Ureter (tissue), 1 donor: ENCODE results near the gene ARHGAP22. TPM values are rescaled to one million over a fixed set of nuclear protein-coding genes. Genes with fewer than 3 reads are reported as not detected.

Experiments
- DNase-seq: peaks from one replicate; pipeline ENCODE4 v3.0.0-alpha.2; 2020; ENCODE audit warnings: low spot score
- total RNA-seq: library from RNA; stranded (reverse); gene quantifications from one replicate; pipeline ENCODE4 v1.2.4, GENCODE V29; 2023
- donor health status: DM: yes; HTN: yes; CAD: no.

ARHGAP22 gene
- total RNA-seq, 1 donor from 2014 or later, result 4.6 TPM

GRCh38 chr10:48497780-48498770 lies 106.8 kb downstream of the ARHGAP22 start:
- peak; percentile 26 for DNase-seq

GRCh38 chr10:48496831-48497779 lies 107.8 kb downstream of the ARHGAP22 start:
- DNase-seq, result peak; percentile 43

GRCh38 chr10:48496105-48496830 lies 108.6 kb downstream of the ARHGAP22 start:
- DNase-seq, result no peak

GRCh38 chr10:48495282-48496045 lies 109.4 kb downstream of the ARHGAP22 start:
- peak; percentile 31 for DNase-seq

GRCh38 chr10:48494611-48495010 lies 110.3 kb downstream of the ARHGAP22 start:
- no peak for DNase-seq

GRCh38 chr10:48494073-48494472 lies 110.8 kb downstream of the ARHGAP22 start:
- DNase-seq, result peak; percentile 42

- DNase-seq, result peak; percentile 44
Measured at GRCh38 chr10:48493083-48493871, 111.6 kb downstream of the ARHGAP22 start.

- DNase-seq, result no peak
Measured at GRCh38 chr10:48492201-48492600, 112.7 kb downstream of the ARHGAP22 start.

GRCh38 chr10:48491392-48492139 lies 113.3 kb downstream of the ARHGAP22 start:
- DNase-seq, result peak; percentile 31

GRCh38 chr10:48490946-48491345 lies 113.9 kb downstream of the ARHGAP22 start:
- peak; percentile 35 for DNase-seq

GRCh38 chr10:48490571-48490940 lies 114.3 kb downstream of the ARHGAP22 start:
- peak; percentile 23 for DNase-seq

GRCh38 chr10:48489099-48489498 lies 115.8 kb downstream of the ARHGAP22 start:
- no peak for DNase-seq

GRCh38 chr10:48487244-48487643 lies 117.6 kb downstream of the ARHGAP22 start:
- DNase-seq, result no peak

GRCh38 chr10:48485711-48486110 lies 119.2 kb downstream of the ARHGAP22 start:
- DNase-seq, result no peak

GRCh38 chr10:48484911-48485310 lies 120.0 kb downstream of the ARHGAP22 start:
- no peak for DNase-seq

- no peak for DNase-seq
Measured at GRCh38 chr10:48482207-48482606, 122.7 kb downstream of the ARHGAP22 start.

GRCh38 chr10:48481385-48481784 lies 123.5 kb downstream of the ARHGAP22 start:
- DNase-seq, result no peak

GRCh38 chr10:48480397-48481374 lies 124.2 kb downstream of the ARHGAP22 start:
- peak; percentile 40 for DNase-seq
